ENCODE results near the gene RPL27A.
A peak's percentile ranks its signal among the peaks of the same experiment; 100 is the strongest.

Gene RPL27A

DNA sequence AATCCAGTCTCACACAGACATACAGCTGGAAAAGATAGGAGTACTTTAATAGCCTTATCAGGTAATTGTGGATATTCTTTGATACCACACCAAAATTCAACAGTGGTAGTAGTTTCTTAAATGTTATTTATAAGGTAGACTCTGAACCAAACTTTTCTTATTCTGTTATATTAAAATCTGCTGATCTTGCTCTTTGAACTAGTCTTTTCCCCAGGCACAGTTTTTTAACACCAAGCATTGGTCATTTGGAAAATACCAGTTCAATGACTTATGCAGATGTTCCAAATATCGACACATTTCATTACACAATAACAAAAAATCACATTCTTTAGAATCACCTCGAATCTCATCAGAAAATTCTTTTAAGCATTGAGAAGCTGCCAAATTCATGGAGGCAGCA, 7.7 kb upstream of the RPL27A start:
- no peak for DNase-seq (ENCODE audit: low read depth)

DNA sequence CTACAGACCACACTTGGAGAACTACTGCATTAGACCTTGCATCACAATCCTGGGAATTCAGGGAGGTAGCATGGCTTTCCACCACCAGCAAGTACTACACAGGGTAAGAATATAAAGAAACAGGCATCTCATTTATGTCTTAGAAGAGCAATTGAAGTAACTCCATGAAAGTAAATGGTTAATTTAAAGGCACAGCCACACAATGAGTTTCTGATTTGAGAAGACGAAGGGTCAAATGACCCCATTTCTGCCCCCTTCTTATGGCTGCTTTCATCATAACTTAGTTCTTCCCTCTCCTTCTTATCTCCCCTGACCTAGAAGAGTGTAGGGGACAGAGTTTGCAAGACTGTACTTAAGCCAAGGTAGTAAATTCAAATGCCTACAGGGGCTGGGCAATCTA, 6.1 kb upstream of the RPL27A start:
- no peak for DNase-seq (ENCODE audit: low read depth)

GRCh38 chr11:8679006-8679405, 3.6 kb upstream of the RPL27A start:
- DNase-seq (ENCODE audit: low read depth): no peak

GRCh38 chr11:8681837-8682302, 722 bp upstream of the RPL27A start:
- DNase-seq (ENCODE audit: low read depth): no peak

GRCh38 chr11:8683115-8683807, 669 bp downstream of the RPL27A start:
- no peak for DNase-seq (ENCODE audit: low read depth)

DNA sequence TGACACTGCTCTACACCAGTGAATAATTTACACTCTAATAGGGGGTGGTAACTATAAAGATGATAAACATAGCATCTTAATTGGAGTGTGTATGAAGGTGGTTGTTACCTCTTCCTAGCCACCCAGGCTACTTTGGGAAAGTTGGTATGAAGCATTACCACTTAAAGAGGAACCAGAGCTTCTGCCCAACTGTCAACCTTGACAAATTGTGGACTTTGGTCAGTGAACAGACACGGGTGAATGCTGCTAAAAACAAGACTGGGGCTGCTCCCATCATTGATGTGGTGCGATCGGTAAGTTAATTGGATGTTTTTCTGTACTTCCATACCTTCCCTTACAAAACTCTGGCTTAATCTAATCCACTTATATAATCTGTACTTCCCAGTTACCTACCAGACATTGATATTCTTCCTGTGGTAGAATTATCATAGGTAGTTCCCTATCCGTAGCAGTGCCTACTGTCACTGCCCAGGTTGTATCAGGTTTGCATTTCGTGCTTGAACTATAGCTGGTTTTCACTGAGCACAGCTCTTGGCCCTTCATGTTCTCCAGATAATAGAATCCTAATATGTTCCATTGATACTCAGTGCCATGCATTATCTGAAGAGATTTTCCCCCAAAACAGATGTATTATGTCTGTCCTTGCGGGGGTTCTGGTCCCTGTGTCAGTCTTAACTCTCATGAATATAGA, 2.2 kb downstream of the RPL27A start:
- no peak for DNase-seq (ENCODE audit: low read depth)

DNA sequence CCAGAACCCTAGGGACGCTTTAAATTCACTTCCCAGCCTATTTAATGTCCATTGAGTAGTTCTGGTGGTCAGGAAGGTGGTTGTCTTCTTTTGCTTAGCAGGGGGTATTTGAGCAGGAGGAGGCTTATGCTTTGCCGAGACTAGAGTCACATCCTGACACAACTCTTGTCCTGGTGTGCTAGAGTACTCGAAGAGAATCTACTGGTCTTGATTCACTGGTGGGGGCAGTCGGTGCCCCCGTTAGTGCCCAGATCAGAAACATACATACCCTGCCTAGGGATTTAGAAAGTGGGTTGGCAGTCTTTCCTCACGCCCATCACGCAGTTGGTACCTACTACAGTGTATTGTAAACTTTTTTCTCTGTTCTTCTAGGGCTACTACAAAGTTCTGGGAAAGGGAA, 2.7 kb downstream of the RPL27A start:
- no peak for DNase-seq (ENCODE audit: low read depth)

DNA sequence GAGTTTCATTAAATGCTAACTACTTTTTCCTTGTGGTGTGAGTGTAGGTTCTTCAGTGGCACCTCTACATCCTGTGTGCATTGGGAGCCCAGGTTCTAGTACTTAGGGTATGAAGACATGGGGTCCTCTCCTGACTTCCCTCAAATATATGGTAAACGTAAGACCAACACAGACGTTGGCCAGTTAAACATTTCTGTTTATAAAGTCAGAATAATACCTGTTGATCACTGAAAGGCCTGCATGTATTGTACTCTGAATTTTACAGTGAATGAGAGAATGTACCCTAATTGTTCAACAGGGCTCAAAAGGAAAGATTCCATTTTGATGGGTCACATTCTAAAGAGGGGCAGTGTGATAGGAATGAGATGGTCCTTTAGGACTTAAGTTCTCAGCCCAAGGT, 3.2 kb downstream of the RPL27A start:
- no peak for DNase-seq (ENCODE audit: low read depth)

DNA sequence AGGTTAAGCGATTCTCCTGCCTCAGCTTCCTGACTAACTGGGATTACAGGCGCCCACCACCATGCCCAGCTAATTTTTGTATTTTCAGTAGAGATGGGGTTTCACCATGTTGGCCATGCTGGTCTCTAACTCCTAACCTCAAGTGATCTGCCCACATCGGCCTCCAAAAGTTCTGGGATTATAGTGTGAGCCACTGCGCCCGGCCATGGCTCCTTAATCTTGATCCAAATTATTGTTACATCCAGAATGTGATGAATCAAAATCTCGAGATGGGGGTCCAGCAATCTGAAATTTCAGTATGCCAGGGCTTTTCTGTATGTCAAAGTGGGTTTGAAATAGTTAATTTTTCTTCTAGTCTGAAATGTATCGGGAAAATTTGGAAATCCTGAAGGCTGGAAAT, 3.7 kb downstream of the RPL27A start:
- no peak for DNase-seq (ENCODE audit: low read depth)

- peak; percentile 76 for DNase-seq (ENCODE audit: low read depth)
Measured at GRCh38 chr11:8688414-8689362, 6.1 kb downstream of the RPL27A start.

DNA sequence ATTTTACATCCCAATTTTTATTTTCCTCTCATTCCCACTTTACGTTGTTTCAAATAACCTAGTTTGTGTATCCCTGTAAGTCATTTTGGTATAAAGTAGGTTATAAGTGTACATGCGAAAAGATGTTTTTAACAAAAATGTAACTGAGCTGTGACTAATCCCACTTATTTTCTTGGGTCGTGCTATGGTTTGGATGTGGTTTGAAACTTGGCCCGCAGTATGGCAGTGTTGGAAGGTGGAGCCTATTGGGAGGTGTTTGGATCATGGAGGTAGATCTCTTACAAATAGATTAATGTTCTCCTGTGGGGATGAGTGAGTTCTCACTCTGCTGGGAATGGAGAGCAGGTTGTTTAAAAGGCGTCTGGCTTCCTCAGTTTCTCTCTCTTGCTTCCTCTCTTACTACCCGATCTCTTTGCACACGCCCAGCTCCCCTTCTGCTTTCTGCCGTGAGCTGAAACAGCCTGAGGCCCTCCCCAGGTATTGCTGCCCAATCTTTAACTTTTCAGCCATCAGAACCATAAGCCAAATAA, 7.2 kb downstream of the RPL27A start:
- DNase-seq (ENCODE audit: low read depth): no peak

DNA sequence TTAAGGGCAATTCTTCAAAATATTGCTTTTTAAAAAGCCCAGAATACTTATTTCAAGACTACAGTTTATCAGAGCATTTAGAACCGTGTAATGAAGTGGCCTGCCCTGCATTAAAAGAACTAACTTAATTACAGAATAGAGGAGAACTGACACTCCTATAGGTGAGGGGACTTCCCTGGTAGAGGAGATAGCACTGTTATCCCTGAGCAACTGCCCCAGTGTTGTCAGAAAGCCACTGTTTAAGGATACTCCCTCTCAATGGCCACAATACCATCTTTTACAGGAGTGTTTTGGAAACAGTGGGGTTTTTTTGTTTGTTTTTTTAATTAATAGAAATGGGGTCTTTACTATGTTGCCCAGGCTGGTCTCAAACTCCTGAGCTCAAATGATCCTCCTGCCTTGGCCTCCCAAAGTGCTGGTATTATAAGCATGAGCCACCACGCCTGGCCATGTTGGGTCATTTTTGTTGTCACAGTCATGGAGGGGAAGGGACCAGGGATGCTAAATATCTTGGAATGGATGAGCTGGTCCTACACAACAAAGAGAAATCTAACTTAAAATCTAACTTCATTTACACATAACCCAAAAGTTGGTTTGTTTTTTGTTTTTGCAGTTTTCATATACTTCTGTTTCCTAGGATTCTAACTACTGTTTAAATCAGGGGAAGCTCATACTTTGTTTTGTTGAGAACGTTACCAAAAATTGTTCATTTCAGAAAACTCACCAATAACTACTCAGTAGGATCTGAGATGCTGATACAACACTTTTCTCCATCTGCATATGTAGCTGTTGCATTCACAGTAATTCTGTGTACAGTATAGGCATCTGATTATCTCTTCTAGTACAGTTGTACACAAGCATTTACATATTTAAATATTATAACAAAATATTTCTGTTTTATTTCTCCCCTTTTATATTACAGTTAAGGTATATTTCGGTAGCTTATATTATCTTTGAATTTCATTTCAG, 8.1 kb downstream of the RPL27A start:
- no peak for DNase-seq (ENCODE audit: low read depth)

GRCh38 chr11:8691601-8692000, 9.0 kb downstream of the RPL27A start:
- no peak for DNase-seq (ENCODE audit: low read depth)

GRCh38 chr11:8692417-8692816, 9.8 kb downstream of the RPL27A start:
- no peak for DNase-seq (ENCODE audit: low read depth)

DNA sequence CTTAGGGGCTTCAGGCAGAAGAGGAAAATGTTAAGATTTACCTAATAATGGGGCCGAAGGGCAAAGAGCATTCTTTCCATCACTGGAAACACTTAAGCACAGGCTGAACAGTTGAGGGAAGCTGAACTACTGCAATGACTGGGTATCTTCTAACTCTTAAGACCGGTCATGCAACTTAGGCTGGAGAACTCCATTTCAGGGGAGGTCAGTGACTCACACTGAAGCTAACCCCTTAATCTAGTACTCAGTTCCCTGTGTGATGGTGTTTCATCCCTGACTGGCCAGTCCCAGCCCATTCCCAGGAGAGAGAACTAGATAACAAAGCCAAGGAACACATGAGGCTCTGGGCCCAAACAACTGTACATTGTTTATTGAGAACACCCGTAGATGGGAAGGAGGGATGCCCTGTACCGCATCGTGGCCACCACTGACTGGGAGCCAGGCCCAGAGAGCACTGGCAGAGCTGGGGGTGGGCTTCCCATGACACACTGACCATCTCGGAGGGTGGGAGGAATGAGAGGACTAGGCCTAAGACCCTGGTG, 10.5 kb downstream of the RPL27A start:
- DNase-seq (ENCODE audit: low read depth): no peak

DNA sequence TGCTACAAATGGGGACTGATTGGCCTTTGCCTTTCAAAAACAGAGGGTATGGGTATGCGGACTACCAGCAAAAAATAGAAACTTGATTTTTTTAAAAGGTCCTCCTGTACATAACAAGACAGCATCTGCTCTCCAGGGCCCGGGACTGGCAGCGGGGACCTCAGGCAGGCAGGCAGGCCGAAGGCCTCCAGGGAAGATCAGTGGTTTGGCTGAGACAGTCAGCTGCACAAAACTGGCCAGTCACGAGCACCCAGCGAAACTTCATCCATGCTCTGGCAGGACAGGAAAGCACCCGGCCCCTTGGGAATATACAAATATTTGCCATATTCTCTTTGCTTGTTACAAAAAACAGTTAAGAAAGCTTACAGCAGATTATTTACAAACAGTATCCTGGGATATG, 11.0 kb downstream of the RPL27A start:
- no peak for DNase-seq (ENCODE audit: low read depth)

GRCh38 chr11:8694137-8694536, 11.5 kb downstream of the RPL27A start:
- DNase-seq (ENCODE audit: low read depth): no peak

DNA sequence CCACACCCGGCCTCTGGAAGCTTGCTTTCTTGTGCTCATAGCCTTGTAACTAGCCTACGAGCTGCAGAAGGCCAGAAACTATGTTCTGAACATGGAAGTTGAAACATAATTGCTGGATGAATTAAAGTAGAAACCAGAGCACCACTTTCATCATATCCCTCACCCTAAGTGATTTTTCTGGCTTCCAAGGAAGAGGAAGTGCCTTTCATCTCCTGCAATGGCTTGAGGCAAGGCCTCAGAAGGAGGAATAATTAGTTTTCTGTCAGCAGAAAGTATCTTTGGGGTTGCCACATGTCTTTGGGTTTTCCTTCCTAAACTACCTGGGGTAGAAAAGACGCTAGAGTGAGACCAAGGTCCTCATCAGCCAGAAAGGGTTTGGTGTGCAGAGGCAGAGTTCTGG, 14.5 kb downstream of the RPL27A start:
- DNase-seq (ENCODE audit: low read depth): no peak

GRCh38 chr11:8698379-8698851, 15.8 kb downstream of the RPL27A start:
- DNase-seq (ENCODE audit: low read depth): no peak

- no peak for DNase-seq (ENCODE audit: low read depth)
Measured at GRCh38 chr11:8698917-8699441, 16.4 kb downstream of the RPL27A start.

GRCh38 chr11:8699903-8700302, 17.3 kb downstream of the RPL27A start:
- no peak for DNase-seq (ENCODE audit: low read depth)

All from GM04503 (cell line).